ENCODE data around the gene TUBG1. TPM values are rescaled to one million over a fixed set of nuclear protein-coding genes. Genes with fewer than 3 reads are reported as not detected.
A peak's percentile ranks its signal among the peaks of the same experiment; 100 is the strongest.

Gene TUBG1
- total and polyA plus RNA-seq, 9 of the 15 experiments (the other 6 are each of a cell fraction or from before 2014, with no cell fraction given), result 33.1 to 147 (median 66.0) TPM

DNA sequence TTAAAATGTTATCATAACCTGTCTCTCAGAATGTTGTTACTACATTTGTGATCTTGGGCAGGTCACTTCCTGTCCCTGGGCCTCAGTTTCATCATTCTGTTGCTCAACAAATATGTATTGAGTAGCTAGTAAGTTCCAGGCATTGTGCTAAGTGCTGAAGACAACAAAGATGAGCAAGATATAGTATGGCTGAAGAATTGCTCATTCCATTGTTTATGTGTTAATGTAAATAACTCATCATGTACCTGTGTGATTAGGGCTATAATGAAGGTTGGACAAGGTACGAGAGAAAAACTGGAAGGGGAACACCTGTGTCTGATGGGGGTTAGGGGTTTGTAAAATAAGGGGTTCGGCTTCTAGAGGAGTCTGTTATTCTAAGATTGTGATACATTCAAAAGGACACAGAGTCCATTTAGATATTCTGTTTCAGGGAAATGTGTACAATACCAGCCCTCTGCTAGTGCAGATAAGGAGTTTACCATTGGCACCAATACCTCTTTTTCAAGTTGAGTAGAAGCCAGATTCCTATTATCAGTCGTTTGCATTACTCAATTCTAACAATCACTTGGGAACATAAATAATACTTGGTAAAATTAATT is 20.0 kb downstream of the TUBG1 start (continued):
- TF ChIP-seq, protein P1, sequence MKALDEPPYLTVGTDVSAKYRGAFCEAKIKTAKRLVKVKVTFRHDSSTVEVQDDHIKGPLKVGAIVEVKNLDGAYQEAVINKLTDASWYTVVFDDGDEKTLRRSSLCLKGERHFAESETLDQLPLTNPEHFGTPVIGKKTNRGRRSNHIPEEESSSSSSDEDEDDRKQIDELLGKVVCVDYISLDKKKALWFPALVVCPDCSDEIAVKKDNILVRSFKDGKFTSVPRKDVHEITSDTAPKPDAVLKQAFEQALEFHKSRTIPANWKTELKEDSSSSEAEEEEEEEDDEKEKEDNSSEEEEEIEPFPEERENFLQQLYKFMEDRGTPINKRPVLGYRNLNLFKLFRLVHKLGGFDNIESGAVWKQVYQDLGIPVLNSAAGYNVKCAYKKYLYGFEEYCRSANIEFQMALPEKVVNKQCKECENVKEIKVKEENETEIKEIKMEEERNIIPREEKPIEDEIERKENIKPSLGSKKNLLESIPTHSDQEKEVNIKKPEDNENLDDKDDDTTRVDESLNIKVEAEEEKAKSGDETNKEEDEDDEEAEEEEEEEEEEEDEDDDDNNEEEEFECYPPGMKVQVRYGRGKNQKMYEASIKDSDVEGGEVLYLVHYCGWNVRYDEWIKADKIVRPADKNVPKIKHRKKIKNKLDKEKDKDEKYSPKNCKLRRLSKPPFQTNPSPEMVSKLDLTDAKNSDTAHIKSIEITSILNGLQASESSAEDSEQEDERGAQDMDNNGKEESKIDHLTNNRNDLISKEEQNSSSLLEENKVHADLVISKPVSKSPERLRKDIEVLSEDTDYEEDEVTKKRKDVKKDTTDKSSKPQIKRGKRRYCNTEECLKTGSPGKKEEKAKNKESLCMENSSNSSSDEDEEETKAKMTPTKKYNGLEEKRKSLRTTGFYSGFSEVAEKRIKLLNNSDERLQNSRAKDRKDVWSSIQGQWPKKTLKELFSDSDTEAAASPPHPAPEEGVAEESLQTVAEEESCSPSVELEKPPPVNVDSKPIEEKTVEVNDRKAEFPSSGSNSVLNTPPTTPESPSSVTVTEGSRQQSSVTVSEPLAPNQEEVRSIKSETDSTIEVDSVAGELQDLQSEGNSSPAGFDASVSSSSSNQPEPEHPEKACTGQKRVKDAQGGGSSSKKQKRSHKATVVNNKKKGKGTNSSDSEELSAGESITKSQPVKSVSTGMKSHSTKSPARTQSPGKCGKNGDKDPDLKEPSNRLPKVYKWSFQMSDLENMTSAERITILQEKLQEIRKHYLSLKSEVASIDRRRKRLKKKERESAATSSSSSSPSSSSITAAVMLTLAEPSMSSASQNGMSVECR (CRISPR knock-in tag; IDR thresholded peaks at IDR 0.05), result no peak
- TF ChIP-seq NR4A1 (CRISPR knock-in tag; IDR thresholded peaks at IDR 0.05) (no peak), NR4A1 (tag; IDR thresholded peaks at IDR 0.05) (peak; percentile 25; the same call in 1 of the 2 replicates), CBFA2T3 (IDR thresholded peaks at IDR 0.05) (peak; percentile 95), RAD21 (CRISPR knock-in tag; conservative IDR thresholded peaks at IDR 0.05 in 1 of 2, IDR thresholded peaks at IDR 0.05 in 1 of 2) (no peak), ZNF436 (CRISPR knock-in tag; IDR thresholded peaks at IDR 0.05) (no peak), GATA2 (CRISPR knock-in tag; IDR thresholded peaks at IDR 0.05) (peak; percentile 52; the same call in 1 of the 2 replicates), RBFOX2 (IDR thresholded peaks at IDR 0.05; ENCODE audit: low read depth, low read length) (no peak), ZSCAN32 (CRISPR knock-in tag; IDR thresholded peaks at IDR 0.05) (no peak), OTX1 (CRISPR knock-in tag; IDR thresholded peaks at IDR 0.05) (no peak), ZNF75A (CRISPR knock-in tag; IDR thresholded peaks at IDR 0.05) (no peak), MYC (IDR thresholded peaks at IDR 0.05; ENCODE audit: low read depth, low read length) (no peak), MYC (CRISPR knock-in tag; IDR thresholded peaks at IDR 0.05; ENCODE audit: borderline replicate concordance, low read depth) (no peak)
- TF ChIP-seq, protein P2, sequence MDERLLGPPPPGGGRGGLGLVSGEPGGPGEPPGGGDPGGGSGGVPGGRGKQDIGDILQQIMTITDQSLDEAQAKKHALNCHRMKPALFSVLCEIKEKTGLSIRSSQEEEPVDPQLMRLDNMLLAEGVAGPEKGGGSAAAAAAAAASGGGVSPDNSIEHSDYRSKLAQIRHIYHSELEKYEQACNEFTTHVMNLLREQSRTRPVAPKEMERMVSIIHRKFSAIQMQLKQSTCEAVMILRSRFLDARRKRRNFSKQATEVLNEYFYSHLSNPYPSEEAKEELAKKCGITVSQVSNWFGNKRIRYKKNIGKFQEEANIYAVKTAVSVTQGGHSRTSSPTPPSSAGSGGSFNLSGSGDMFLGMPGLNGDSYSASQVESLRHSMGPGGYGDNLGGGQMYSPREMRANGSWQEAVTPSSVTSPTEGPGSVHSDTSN (CRISPR knock-in tag; IDR thresholded peaks at IDR 0.05; ENCODE audit: low read depth), result no peak
- TF ChIP-seq, protein P2 (tag; conservative IDR thresholded peaks at IDR 0.05; ENCODE audit: low read depth), result no peak
